Measurements from ENCODE around the gene OR1C1.
"Not testable (repeated sequence)": the region's sequence is repeated elsewhere in the genome, so short reads cannot be mapped to it uniquely, and the experiment has no call there.

The OR1C1 gene, protein sequence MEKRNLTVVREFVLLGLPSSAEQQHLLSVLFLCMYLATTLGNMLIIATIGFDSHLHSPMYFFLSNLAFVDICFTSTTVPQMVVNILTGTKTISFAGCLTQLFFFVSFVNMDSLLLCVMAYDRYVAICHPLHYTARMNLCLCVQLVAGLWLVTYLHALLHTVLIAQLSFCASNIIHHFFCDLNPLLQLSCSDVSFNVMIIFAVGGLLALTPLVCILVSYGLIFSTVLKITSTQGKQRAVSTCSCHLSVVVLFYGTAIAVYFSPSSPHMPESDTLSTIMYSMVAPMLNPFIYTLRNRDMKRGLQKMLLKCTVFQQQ

GRCh38 chr1:247760456-247760855 lies at the start of gene OR1C1:
OR1C1 (minus strand) TSS chr1:247760556; CDS start chr1:247758406, 2,150 bp downstream.
- DNase-seq (ENCODE audit: extremely low spot score), result no peak
- TF ChIP-seq SUZ12 (IDR thresholded peaks at IDR 0.05) (no peak), BHLHE40 (IDR thresholded peaks at IDR 0.05; ENCODE audit: borderline replicate concordance) (no peak), FOXK2 (IDR thresholded peaks at IDR 0.05) (no peak), PKNOX1 (IDR thresholded peaks at IDR 0.05) (no peak), L3MBTL2 (conservative IDR thresholded peaks at IDR 0.05) (no peak), TARDBP (IDR thresholded peaks at IDR 0.05) (no peak), NFRKB (IDR thresholded peaks at IDR 0.05) (no peak), LEF1 (IDR thresholded peaks at IDR 0.05; ENCODE audit: borderline replicate concordance) (no peak), CTBP1 (IDR thresholded peaks at IDR 0.05; ENCODE audit: borderline replicate concordance) (no peak), FOXA1 (IDR thresholded peaks at IDR 0.05) (no peak), ELF4 (IDR thresholded peaks at IDR 0.05) (no peak), ZNF384 (IDR thresholded peaks at IDR 0.05) (no peak), HDGF (IDR thresholded peaks at IDR 0.05; ENCODE audit: borderline replicate concordance) (no peak), FOXM1 (IDR thresholded peaks at IDR 0.05; ENCODE audit: borderline replicate concordance) (no peak), ARNT (IDR thresholded peaks at IDR 0.05) (no peak), SP1 (IDR thresholded peaks at IDR 0.05) (no peak)
- CTCF ChIA-PET, result no interaction called here
- POLR2A ChIA-PET, result no interaction called here

DNA sequence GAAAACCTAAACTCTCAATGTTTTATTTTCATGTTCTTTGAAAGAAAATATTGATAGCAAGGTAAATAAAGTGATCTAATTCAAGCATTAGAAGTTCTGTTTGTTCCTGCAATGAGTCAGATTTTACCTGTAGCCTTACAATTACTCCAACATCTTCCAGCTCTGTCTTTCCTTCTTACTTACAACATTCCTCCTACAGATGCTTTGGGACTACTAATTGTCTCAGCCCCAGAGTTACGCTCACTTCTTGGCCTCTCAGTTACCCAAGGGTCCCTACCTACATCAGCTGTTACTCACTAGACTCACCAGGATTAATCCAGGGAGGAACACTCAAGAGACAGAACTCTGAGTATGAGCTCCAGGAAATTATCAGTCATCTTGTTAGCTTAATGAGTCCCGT lies 37.2 kb upstream of the OR1C1 start:
- no peak for DNase-seq (ENCODE audit: extremely low spot score)
- CTCF ChIA-PET, result no interaction called here
- POLR2A ChIA-PET, result no interaction called here
- TF ChIP-seq HDGF (IDR thresholded peaks at IDR 0.05; ENCODE audit: borderline replicate concordance), result no peak
- no peak for TF ChIP-seq LEF1 (IDR thresholded peaks at IDR 0.05; ENCODE audit: borderline replicate concordance)
- no peak for TF ChIP-seq NFRKB (IDR thresholded peaks at IDR 0.05)
- no peak for TF ChIP-seq FOXK2 (IDR thresholded peaks at IDR 0.05)
- TF ChIP-seq ARNT (IDR thresholded peaks at IDR 0.05), result no peak
- no peak for TF ChIP-seq PKNOX1 (IDR thresholded peaks at IDR 0.05)
- no peak for TF ChIP-seq FOXM1 (IDR thresholded peaks at IDR 0.05; ENCODE audit: borderline replicate concordance)
- no peak for TF ChIP-seq CTBP1 (IDR thresholded peaks at IDR 0.05; ENCODE audit: borderline replicate concordance)
- TF ChIP-seq ELF4 (IDR thresholded peaks at IDR 0.05), result no peak
- TF ChIP-seq SUZ12 (IDR thresholded peaks at IDR 0.05), result no peak
- no peak for TF ChIP-seq L3MBTL2 (conservative IDR thresholded peaks at IDR 0.05)
- TF ChIP-seq TARDBP (IDR thresholded peaks at IDR 0.05), result no peak
- TF ChIP-seq ZNF384 (IDR thresholded peaks at IDR 0.05), result no peak
- TF ChIP-seq BHLHE40 (IDR thresholded peaks at IDR 0.05; ENCODE audit: borderline replicate concordance), result no peak
- TF ChIP-seq FOXA1 (IDR thresholded peaks at IDR 0.05), result no peak
- TF ChIP-seq SP1 (IDR thresholded peaks at IDR 0.05), result no peak

- no peak for TF ChIP-seq L3MBTL2 (conservative IDR thresholded peaks at IDR 0.05)
- no peak for TF ChIP-seq ZNF384 (IDR thresholded peaks at IDR 0.05)
- no peak for TF ChIP-seq ELF4 (IDR thresholded peaks at IDR 0.05)
- no peak for TF ChIP-seq NFRKB (IDR thresholded peaks at IDR 0.05)
- no peak for TF ChIP-seq LEF1 (IDR thresholded peaks at IDR 0.05; ENCODE audit: borderline replicate concordance)
- no peak for TF ChIP-seq ARNT (IDR thresholded peaks at IDR 0.05)
- CTCF ChIA-PET, result no interaction called here
- POLR2A ChIA-PET, result no interaction called here
- no peak for DNase-seq (ENCODE audit: extremely low spot score)
Observed at GRCh38 chr1:247769603-247770002, 9.2 kb upstream of the OR1C1 start.

GRCh38 chr1:247754311-247754710 lies 6.0 kb downstream of the OR1C1 start:
- CTCF ChIA-PET; DNase-seq (ENCODE audit: extremely low spot score); POLR2A ChIA-PET: not testable (repeated sequence)

DNA sequence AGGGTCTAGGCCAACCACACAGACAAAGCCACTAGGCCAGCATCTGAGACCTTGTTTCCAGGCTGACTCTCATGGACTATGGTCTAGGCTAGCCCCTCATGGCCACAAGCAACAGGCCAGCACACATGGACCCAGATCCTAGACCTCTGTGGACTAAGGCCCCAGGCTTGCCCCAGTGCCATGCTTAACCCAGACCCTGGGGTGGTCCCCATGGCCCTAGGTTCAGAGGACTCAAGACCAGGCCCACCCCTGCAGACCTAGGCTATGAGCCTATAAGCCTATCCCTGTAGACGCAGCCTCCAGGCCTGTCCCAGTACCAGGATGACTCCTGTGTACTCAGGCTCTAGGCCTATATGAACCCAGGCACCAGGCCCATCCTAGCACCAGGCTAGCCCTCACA lies 10.5 kb downstream of the OR1C1 start:
- no peak for DNase-seq (ENCODE audit: extremely low spot score)
- ChIA-PET CTCF (no interaction called here), POLR2A (no interaction called here)
- TF ChIP-seq FOXK2 (IDR thresholded peaks at IDR 0.05) (no peak), FOXA1 (IDR thresholded peaks at IDR 0.05) (no peak), PKNOX1 (IDR thresholded peaks at IDR 0.05) (no peak), SP1 (IDR thresholded peaks at IDR 0.05) (no peak), ZNF384 (IDR thresholded peaks at IDR 0.05) (no peak), ARNT (IDR thresholded peaks at IDR 0.05) (no peak), ELF4 (IDR thresholded peaks at IDR 0.05) (no peak), BHLHE40 (IDR thresholded peaks at IDR 0.05; ENCODE audit: borderline replicate concordance) (no peak), HDGF (IDR thresholded peaks at IDR 0.05; ENCODE audit: borderline replicate concordance) (no peak), LEF1 (IDR thresholded peaks at IDR 0.05; ENCODE audit: borderline replicate concordance) (no peak)

DNA sequence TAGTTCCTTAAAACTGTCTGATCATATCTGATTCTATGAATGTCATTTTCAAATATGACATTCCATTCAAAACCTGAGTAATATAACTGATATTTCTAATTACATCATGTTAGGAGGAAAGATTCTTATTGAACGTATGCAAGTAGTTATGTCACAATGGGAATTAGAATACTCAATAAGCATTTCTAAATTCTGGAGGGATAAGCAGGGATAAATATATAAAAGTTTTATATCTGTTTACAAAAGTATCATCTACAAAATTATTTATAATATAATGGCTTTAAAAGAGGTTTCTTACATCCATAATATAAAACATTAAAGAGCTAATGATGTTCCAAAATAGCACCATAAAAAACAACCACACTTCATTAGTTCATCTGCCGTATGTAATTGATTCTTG lies 12.3 kb downstream of the OR1C1 start, which contains the start of gene OR14A2:
Gene OR14A2, minus strand, starts transcription at position 101 of the 400 bp plus-strand sequence.
- ChIA-PET CTCF (no interaction called here), POLR2A (no interaction called here)
- DNase-seq (ENCODE audit: extremely low spot score), result no peak
- no peak for TF ChIP-seq L3MBTL2 (conservative IDR thresholded peaks at IDR 0.05)
- TF ChIP-seq ZNF384 (IDR thresholded peaks at IDR 0.05), result no peak
- TF ChIP-seq TARDBP (IDR thresholded peaks at IDR 0.05), result no peak
- TF ChIP-seq PKNOX1 (IDR thresholded peaks at IDR 0.05), result no peak
- TF ChIP-seq FOXM1 (IDR thresholded peaks at IDR 0.05; ENCODE audit: borderline replicate concordance), result no peak
- no peak for TF ChIP-seq FOXA1 (IDR thresholded peaks at IDR 0.05)
- TF ChIP-seq SUZ12 (IDR thresholded peaks at IDR 0.05), result no peak
- no peak for TF ChIP-seq ELF4 (IDR thresholded peaks at IDR 0.05)
- TF ChIP-seq ARNT (IDR thresholded peaks at IDR 0.05), result no peak
- TF ChIP-seq LEF1 (IDR thresholded peaks at IDR 0.05; ENCODE audit: borderline replicate concordance), result no peak
- no peak for TF ChIP-seq NFRKB (IDR thresholded peaks at IDR 0.05)
- no peak for TF ChIP-seq HDGF (IDR thresholded peaks at IDR 0.05; ENCODE audit: borderline replicate concordance)
- no peak for TF ChIP-seq CTBP1 (IDR thresholded peaks at IDR 0.05; ENCODE audit: borderline replicate concordance)
- no peak for TF ChIP-seq FOXK2 (IDR thresholded peaks at IDR 0.05)
- no peak for TF ChIP-seq BHLHE40 (IDR thresholded peaks at IDR 0.05; ENCODE audit: borderline replicate concordance)
